ENCODE data around the gene SFXN4.
"Not testable (repeated sequence)": the region's sequence is repeated elsewhere in the genome, so short reads cannot be mapped to it uniquely, and the experiment has no call there.

The SFXN4 gene

DNA sequence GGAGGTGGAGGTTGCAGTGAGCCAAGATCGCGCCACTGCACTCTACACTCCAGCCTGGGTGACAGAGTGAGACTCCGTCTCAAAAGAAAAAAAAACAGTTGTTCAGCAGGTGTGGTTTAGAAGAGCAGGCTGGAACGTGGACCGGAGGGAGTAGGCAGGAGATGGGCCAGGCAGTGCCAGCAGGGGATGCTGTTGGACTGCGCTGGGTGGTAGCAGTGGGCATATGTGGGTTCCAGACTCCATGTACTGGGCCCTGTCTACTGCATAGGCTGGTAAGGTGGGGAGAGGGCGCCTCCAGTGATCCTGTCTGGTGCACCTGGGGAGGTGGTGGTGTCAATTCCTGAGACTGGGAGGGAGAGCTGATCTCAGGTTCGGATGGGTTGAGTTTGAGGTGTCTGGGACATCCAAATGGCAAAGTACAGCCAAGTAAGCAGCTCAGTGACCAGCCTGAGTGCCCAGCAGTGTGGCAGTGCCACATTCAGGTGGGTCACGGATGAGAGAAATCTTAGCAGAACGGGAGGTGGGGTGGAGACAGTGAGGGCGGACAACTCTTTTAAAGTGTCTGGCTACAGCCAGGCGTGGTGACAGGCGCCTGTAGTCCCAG, 25.9 kb downstream of the SFXN4 start:
- peak; percentile 44 for DNase-seq

DNA sequence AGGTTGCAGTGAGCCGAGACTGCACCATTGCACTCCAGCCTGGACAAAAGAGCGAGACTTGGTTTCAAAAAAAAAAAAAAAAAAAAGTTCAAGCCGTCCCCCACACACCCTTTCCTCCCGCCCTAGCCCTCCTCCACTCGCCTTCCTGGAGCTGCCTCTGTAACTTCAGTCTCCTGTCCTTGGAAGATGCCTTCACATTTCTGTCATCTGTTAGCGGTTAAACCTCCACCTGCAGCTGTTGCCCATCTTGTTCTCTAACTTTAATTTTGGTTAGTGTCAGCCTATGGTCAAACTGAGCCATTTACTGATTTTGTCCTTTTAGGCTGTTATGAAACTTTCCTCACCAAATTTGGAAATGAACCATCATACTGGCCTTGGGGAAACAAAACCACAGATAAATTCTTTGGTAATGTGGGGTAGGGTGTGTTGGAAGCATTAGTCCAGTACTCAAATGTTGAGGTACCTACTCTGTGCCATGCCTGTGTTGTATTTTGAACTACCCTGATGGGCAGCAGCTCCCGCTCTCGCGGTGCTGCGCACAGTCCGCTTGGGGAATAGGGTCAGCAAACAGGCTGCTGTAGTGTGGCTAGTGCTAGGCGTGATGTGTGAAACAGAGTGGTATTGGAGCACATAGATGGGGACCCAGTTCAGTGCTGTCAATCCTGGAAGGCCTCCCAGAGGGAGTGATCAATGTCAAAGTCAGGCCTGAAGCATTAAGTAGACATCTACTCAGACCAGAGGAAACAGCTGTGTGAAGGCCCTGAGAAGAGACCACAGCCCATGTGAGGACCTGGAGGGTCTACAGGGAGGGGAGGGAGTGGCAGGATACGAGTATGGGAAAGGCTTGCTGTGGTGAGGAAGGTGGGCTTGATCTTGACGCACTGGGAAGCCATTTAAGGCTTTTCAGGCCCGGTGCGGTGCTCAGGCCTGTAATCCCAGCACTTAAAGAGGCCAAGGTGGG, 26.9 kb downstream of the SFXN4 start:
- DNase-seq = no peak

DNA sequence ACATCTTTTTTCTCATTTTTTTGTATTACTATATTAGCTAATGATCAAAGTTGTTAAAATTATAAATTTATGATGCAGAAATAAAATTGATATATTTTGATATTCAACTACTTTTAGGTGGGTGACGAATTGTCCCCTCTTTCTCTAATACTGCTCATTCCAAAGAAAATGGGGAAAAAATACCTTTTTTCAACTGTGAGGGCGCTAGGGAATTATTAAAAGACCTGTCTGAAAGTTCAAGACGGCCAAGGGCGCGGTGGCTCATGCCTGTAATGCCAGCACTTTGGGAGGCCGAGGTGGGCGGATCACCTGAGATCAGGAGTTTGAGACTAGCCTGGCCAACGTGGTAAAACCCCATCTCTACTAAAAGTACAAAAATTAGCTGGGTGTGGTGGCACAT, 27.6 kb downstream of the SFXN4 start:
- DNase-seq = not testable (repeated sequence)

DNA sequence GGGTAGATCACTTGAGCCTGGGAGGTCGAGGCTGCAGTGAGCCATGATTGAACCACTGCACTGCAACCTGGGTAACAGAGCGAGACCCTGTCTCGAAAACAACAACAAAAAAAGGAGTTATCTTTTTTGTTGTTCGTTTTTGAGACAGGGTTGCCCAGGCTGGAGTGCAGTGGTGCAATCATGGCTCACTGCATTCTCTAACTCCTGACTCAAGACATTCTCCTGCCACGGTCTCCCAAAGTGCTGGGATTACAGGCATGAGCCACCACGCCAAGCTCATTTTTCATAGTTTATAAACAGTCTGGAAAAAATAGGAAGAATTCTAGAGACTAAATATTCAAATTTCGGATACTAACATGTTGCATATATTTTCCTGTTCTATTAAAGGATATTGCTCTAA, 29.4 kb downstream of the SFXN4 start:
- DNase-seq = no peak

DNA sequence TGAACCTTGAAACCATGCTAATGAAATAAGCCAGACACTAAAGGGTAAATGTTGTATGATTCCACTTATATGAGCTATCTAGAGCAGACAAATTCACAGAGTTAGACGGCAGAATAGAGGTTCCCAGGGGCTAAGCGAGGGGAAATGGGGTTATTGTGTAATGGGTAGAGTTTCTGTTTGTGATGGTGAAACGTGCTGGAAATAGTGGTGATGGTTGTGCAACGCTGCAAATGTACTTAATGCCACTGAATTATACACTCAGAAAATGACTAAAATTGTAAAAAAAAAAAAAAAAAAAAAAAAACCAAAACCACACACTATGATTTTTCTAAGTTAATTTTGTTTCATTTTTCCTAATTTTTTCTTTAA, 30.0 kb downstream of the SFXN4 start:
- no peak for DNase-seq

DNA sequence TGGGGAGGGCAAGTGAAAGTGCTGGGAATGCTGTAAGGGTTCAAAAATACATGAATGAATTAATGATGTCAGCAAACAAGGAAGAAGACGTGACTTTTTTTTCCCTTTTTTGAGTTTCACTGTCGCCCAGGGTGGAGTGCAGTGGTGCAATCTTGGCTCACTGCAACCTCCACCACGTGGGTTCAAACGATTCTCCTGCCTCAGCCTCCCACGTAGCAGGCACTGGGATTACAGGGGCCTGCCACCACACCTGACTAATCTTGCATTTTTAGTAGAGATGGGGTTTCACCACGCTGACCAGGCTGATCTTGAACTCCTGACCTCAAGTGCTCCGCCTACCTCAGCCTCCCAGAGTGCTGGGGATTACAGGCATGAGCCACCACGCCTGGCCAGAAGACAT, 31.6 kb downstream of the SFXN4 start:
- peak; percentile 43 for DNase-seq

DNA sequence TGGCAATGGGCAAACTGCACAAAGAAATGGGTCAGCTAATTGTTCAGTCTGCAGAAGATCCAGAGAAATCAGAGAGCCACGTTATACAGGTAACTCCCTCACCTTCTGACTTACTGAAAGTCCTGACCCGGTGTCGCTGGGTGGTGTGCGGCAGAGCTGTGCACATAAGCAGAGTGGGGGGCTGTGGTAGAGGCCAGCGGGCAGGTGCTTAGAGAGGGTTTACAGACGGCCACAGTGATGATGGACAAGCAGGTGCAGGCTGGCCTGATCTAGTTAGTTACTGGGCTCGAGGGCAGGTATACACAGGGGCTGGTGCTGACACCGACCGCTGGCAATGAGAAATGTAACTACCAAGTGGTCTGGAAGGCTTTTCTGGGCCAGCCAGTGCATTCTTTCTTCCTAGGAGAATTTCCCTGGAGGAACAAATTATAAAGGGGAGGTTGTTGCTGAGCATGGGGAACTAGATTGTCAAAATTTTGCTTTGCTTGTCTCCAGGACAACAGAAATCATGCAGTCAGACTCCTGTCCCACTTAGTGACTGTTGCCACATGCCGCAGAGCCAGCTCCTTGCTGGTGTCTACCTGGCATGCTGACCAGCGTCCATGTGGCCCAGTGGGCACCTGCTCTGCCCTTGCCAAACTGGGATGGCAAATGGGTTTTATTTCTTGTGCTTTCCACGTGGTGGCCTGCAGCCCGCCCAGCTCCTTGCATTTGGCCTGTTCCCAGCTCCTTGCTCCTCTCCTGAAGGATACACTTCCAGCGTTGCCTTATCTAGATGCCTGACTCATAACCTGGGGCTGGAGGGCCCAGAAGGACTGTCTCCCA, 32.8 kb downstream of the SFXN4 start:
- DNase-seq = no peak

DNA sequence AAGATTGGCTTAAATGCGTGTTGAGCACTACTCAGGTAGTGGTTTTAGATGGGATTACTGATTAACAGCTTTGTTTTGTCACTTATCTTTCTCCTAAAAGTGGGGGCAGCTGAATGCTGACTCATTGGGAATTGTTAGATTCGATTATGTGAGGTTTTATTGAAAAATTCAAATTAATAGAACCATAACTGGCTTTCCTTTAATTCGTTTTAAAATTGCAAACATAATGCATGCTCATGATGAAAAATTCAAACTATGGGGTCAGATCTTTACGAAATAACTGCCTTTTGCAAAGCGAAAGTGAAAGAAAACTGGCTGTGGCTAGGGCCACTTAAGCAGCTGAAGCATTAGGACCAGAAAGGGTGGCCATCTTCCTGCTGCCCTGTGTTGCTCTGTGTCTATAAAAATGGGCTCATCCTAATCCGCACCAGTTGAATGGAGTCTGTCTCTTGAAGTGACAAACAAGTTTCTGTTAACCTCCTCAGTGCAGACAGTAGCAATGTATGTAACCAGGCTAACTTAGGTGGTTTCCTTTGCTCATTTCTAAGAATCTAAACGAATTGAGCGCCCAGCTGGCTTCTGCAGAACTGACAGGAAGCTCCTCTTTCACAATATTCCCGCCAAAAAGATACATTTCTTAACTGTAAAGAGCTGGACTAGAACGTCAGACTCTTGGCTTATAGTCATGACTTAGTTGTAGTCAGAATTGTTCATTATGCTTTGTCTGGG, 33.8 kb downstream of the SFXN4 start:
- DNase-seq = peak; percentile 48

DNA sequence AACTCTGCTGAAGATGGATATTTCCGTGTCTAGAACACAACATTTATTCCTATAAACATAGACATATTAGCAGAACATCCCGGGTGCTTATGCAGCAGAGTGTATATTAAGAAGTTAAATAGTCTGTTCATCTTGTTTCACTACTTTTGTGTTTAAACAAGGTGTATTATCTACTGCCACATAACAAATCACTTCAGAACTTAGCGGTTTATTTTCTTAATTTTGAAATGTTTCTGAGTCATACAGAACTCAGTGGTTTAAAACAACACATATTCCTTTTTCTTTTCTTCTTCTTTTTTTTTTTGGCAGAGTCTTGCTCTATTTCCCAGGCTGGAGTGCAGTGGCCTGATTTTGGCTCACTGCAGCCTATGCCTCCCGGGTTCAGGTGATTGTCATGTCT, 35.8 kb downstream of the SFXN4 start:
- DNase-seq = no peak

DNA sequence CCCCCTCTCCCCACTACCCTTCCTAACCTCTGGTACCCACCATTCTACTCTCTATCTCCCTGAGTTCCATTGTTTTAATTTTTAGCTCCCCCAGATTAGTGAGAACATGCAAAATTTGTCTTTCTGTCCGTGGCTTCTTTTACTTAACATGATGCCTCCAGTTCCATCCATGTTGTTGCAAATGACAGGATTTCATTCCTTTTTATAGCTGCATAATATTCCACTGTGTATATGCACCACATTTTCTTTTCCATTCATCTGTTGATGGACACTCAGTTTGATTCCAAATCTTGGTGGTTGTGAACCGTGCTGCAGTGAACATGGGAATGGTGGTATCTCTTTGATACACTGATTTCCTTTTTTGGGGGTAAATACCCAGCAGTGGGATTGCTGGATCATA, 39.6 kb downstream of the SFXN4 start:
- DNase-seq = no peak

DNA sequence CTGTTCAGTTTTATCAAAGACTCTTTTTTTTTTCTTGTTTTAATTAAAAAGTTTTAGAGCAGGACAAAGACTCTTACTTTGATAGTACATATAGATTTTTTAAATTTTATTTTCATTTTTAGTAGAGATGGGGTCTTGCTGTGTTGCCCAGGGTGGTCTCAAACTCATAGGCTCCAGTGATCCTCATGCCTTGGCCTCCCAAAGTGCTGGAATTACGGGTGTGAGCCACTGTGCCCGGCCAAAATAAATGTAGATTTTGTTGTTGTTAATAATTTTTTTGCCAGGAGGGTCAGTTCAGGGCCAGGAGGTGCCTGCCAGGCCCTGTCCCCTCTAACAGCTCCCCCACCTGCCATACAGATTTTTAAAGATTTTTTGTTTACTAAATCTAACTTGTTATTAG, 44.6 kb downstream of the SFXN4 start:
- no peak for DNase-seq

DNA sequence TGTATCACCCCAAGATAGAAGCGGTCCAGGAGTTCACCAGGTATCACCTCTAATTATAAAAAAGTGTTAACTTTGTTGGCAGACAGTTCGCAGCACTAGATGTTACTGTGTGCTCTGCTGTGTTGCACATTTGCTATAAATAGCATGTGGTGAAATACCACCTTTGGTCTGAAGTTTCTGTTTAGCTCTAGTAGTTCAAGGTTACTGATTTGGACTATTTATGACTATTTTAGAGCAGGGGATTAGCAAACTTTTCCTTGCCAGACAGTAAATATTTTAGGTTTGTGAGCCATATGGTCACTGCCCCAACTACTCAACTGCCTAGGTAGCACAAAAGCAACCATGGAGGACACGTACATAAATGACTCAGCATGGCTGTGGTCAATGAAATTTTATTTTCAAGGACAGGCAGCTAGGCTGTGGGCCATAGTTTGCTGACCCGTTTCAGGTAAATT, 45.1 kb downstream of the SFXN4 start:
- no peak for DNase-seq

DNA sequence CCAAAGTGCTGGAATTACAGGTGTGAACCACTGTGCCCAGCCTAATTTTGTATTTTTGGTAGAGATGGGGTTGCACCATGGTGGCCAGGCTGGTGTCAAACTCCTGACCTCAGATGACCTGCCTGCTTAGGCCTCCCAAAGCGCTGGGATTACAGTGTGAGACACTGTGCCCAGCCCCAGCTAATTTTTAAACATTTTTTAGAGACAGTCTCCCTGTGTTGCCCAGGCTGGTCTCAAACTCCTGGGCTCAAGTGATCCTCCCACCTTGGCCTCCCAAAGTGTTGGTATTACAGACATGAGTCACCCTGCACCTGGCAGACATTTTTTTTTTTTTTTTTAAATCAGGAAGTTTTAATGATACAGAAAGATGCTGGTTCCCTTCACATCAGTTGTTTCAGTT, 46.1 kb downstream of the SFXN4 start:
- DNase-seq = no peak

DNA sequence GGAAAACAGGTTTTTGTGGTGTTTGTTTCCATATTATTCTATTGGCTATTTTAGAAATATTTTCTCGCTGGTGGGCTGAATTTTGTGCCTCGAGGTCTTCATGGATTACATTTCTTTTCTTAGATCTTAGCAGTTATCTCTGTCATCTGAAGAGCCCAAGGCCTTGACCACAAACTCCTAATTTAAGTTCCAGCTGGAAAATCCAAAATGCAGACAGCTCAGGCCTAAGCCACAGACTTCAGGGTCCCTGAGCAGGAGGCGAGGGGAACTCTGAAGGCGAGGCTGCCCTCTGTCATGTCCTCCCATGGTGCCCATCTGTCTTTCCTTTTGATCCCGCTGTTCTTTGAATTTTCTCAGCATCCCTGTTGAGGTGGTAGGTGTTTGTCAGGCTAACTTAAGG, 47.3 kb downstream of the SFXN4 start:
- no peak for DNase-seq

DNA sequence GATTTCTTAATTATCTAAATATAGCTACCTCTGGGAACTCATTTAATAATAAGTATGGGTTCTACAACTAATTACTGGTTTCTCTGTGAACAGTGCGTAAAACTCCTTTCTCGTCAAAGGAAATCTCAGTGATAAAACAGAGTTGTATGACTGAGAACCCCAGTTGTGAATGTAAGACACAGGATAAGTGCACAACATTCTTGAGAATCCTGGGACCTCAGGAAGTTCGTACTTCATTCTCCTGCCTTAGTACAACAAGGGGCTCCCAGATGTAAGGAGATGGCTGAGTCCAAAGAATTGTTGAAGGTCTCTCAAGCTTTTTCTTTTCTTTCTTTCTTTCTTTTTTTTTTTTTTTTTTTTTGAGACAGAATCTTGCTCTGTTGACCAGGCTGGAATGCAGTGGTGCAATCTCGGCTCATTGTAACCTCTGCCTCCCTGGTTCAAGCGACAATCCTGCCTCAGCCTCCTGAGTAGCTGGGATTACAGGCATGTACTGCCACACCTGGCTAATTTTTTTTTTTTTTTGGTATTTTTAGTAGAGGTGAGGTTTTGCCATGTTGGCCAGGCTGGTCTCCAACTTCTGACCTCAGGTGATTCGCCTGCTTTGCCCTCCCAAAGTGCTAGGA, 49.1 kb downstream of the SFXN4 start:
- no peak for DNase-seq

DNA sequence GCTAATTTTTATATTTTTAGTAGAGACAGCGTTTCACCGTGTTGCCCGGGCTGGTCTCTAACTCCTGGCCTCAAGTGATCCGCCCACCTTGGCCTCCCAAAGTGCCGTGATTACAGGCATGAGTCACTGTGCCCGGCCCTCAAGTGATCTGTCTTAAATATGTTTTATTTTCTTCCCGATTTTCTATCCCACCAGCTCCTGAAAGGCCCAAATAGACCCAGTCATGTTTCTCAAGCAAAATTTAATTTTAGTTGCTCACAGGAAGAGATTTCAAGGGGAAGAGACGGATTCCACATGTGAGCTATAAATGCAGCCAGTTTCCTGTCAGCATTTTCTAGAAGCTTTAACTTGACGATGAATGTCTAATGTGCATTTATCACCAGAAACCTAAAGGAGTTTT, 49.6 kb downstream of the SFXN4 start:
- DNase-seq = no peak

DNA sequence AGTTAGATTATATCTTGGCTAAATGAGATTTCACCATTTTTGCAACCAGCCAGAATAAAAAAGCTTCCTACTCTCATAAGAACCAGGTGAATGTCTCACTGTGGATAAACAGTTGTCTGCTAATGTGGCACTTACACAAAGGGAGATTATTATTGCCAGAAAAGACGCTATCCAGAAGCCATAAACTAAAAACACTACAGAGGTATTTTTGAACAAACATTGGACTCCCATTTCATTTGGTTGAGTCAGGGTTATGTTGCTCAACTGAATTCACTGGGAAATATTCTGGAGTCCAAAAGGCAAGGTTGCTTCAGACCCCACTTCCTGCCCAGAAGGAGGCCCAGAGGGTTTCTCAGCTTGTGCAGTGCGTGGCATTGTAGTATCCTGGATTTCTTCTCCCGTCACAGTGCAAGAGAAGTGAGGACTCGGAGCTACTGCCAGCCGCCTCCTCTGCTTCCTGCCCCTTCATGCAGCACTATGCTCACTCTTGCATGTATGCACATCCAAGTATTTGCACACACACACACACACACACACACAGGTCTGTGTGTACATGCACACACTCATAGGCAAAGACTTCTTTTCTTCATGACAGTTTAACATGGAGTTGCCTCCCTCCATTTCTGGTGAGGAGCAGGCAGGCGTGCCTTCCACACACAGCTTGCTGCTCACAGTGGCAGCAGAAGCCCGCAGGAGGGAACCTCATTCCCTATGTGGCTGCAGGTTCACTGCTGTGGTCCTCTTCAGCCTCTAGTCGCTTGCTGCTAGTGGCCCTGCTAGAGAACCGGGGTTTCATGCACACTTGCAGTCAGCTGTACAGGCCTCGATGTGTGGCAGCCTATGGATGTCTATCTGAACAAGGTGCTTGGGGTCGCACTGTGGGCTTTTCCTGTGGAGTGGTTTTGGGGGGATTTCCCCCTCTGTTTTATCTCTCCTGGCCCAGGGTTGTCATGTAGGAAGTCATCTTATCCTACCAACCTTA, 51.5 kb downstream of the SFXN4 start:
- no peak for DNase-seq

DNA sequence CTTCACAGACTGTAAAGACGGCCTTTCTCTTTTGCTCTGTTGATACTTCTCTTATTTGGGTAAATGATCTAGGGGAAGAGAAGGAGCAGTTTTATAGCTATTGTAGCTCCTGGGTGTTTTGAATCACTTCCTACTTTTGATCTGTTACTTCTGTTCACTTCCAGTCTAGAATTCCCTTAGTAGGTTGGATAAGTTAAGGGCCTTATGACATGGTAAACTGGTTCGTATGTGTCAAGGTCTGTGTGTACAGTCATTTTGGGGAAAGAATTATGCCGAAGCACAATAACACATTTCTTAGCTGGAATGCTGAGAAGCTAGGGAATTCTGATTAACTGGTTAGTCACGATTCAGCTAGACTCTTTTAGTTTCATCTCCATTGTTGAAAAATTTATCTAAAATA, 53.5 kb downstream of the SFXN4 start:
- no peak for DNase-seq

DNA sequence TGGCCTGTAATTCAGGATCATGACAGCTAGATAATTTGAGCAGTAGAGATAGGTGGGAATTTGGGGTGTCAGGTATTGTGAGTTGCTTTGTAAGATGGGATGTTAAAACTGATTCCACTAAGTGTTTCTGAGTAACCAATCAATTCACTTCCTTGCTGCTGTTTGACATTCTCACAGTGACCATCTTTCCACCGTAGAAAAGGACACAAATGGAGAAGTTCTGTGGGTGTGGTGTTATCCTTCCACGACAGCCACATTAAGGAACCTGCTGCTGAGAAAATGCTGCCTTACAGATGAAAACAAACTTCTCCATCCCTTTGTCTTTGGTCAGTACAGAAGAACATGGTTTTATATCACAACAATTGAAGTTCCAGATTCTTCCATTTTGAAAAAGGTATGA, 57.7 kb downstream of the SFXN4 start:
- DNase-seq = not testable (repeated sequence)

DNA sequence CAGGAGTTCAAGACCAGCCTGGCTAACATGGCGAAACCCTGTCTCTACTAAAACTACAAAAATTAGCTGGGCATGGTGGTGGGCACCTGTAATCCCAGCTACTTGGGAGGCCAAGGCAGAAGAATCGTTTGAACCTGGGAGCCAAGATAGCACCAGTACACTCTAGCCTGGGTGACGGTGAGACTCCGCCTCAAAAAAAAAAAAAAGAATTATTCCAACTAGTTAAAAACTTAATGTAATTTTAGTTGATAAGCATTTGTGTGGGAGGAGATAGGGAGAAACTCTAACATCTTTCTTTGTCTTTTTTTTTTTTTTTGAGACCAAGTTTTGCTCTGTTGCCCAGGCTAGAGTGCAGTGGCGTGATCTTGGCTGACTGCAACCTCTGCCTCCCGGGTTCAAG, 58.4 kb downstream of the SFXN4 start:
- not testable (repeated sequence) for DNase-seq

DNA sequence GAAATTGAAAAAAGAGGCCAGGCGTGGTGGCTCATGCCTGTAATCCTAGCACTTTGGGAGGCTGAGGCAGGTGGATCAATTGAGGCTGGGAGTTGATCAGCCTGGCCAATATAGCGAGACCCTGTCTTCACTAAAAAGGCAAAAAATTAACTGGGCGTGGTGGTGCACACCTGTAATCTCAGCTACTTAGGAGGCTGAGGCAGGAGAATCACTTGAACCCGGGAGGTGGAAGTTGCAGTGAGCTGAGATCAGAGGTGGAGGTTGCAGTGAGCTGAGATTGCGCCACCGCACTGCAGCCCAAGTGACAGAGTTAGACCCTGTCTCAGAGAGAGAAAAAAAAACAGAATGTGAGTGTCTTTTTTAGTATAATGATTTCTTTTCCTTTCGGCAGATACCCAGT, 59.6 kb downstream of the SFXN4 start:
- not testable (repeated sequence) for DNase-seq

Data from activated CD4-positive, CD25-positive, alpha-beta regulatory T cell treated with anti-CD3 and anti-CD28 coated beads, Interleukin-2, amount 50 U/mL, for 72 hours (primary cell).